ENCODE data around the gene AJAP1. TPM values are rescaled to one million over a fixed set of nuclear protein-coding genes. Genes with fewer than 3 reads are reported as not detected.

The AJAP1 gene
- total and polyA plus RNA-seq, 2 of the 8 experiments (the other 6 are each of a cell fraction or from before 2014, with no cell fraction given) = 1.9 to 6.2 TPM

DNA sequence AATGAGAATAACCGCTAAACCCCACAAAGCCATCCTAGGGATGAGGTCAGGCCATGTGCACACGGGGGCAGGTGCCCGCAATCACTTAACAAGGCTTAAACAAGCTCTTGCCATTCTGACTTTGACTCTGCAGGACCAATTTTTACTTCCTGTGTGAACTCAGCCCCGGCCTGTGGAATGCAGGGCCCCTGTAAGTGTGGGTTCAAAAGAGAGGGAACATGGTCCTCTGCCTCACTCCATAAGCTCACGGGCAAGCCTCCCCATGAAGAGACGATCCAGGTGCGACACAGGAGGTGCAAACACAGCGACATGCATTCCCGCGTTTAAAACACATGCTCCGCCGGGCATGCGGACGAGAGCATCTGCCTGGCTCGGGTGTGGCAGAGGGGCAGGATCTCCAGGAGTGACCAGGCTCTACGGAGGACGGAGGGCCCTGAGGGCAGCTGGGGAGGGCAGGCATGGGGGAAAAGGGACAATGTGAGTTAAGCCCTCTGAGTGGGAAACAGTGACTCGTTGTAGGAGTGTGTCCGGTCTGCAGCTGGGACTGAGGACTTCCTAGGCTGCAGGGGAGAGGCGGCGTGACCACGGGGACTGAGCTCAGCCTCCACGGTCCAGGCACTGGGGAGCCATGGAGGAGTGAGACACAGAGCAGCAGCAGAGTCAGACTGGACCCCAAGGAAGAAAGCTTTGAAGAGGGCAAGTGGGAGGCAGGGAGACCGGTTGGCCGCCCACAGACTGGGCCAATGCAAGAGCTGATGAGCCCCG is 40.6 kb upstream of the AJAP1 start (continued):
- TF ChIP-seq, protein P1, sequence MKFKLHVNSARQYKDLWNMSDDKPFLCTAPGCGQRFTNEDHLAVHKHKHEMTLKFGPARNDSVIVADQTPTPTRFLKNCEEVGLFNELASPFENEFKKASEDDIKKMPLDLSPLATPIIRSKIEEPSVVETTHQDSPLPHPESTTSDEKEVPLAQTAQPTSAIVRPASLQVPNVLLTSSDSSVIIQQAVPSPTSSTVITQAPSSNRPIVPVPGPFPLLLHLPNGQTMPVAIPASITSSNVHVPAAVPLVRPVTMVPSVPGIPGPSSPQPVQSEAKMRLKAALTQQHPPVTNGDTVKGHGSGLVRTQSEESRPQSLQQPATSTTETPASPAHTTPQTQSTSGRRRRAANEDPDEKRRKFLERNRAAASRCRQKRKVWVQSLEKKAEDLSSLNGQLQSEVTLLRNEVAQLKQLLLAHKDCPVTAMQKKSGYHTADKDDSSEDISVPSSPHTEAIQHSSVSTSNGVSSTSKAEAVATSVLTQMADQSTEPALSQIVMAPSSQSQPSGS (IDR thresholded peaks at IDR 0.05; ENCODE audit: low read length) = no peak
- no peak for TF ChIP-seq GABPA (IDR thresholded peaks at IDR 0.05; ENCODE audit: borderline replicate concordance, insufficient read depth, low read length)
- no peak for TF ChIP-seq GTF2F1 (IDR thresholded peaks at IDR 0.05; ENCODE audit: borderline replicate concordance, low read depth, low read length)
- no peak for TF ChIP-seq KDM5A (IDR thresholded peaks at IDR 0.05; ENCODE audit: low read length)
- TF ChIP-seq ASH2L (IDR thresholded peaks at IDR 0.05; ENCODE audit: low read length) = no peak
- TF ChIP-seq CBX8 (IDR thresholded peaks at IDR 0.05; ENCODE audit: borderline replicate concordance, low read depth, low read length) = no peak
- no peak for TF ChIP-seq SIRT6 (IDR thresholded peaks at IDR 0.05; ENCODE audit: low read length)

All from H1 (cell line).